Smooth muscle cell (in vitro differentiated cells): ENCODE data around the gene PHC2. TPM values are rescaled to one million over a fixed set of nuclear protein-coding genes. Genes with fewer than 3 reads are reported as not detected.

Experiments used
- DNase-seq: peaks from one replicate; lab custom pipeline; 2025; ENCODE audit not compliant: unreplicated experiment; lab: John Stamatoyannopoulos, UW
- H2AFZ ChIP-seq: fragments of 200-600 bp; sonication (generic); 2 replicates; pipeline ENCODE4 v1.6.0; 2016; ENCODE audit warnings: antibody characterized with exemption, low read depth, mild to moderate bottlenecking
- H3F3A ChIP-seq: fragments of 200-600 bp; sonication (generic); 2 replicates; pipeline ENCODE4 v1.6.0; 2017; ENCODE audit warnings: antibody characterized with exemption, low read depth
- H3K27ac ChIP-seq: fragments of 200-600 bp; sonication (generic); 2 replicates; pipeline ENCODE4 v1.5.1; 2016; ENCODE audit warnings: low read depth, mild to moderate bottlenecking
- H3K27me3 ChIP-seq: fragments of 200-600 bp; sonication (generic); 2 replicates; pipeline ENCODE4 v1.6.1; 2016; ENCODE audit warnings: low read depth, mild to moderate bottlenecking
- H3K36me3 ChIP-seq: fragments of 200-600 bp; sonication (generic); 2 replicates; pipeline ENCODE4 v1.5.1; 2016; ENCODE audit warnings: low read depth
- H3K4me1 ChIP-seq: fragments of 200-600 bp; sonication (generic); 2 replicates; pipeline ENCODE4 v1.5.1; 2016; ENCODE audit warnings: low read depth
- H3K4me2 ChIP-seq: fragments of 200-600 bp; sonication (generic); 2 replicates; pipeline ENCODE4 v1.6.0; 2016; ENCODE audit warnings: mild to moderate bottlenecking
- H3K4me3 ChIP-seq: fragments of 200-600 bp; sonication (generic); 2 replicates; pipeline ENCODE4 v1.5.1; 2016; ENCODE audit warnings: mild to moderate bottlenecking
- H3K79me2 ChIP-seq: fragments of 200-600 bp; sonication (generic); 2 replicates; pipeline ENCODE4 v1.6.0; 2016; ENCODE audit warnings: low read depth, mild to moderate bottlenecking
- H3K9ac ChIP-seq: fragments of 200-600 bp; sonication (generic); 2 replicates; pipeline ENCODE4 v1.6.0; 2016; ENCODE audit warnings: low read depth
- H3K9me3 ChIP-seq: fragments of 200-600 bp; sonication (generic); replicated peaks from 2 replicates; pipeline ENCODE4 v1.5.1; 2016; ENCODE audit warnings: low read depth
- H4K20me1 ChIP-seq: fragments of 200-600 bp; sonication (generic); 2 replicates; pipeline ENCODE4 v1.6.0; 2016; ENCODE audit warnings: low read depth
- WGBS: methylation state at CpG from one replicate; pipeline ENCODE4 v1.1.7; 2016; ENCODE audit warnings: low lambda C conversion rate; 5-methylcytosine and 5-hydroxymethylcytosine counted together
- polyA plus RNA-seq: library from polyadenylated mRNA; unstranded; fragments of >200 nt; fragmentation: Nextera tagmentation; extraction: Ambion mirVana; gene quantifications from 2 replicates; pipeline ENCODE4 v1.2.1, GENCODE V29; 2016
- total RNA-seq: library from RNA; depleted of rRNA; stranded (reverse); fragments of >200 nt; gene quantifications from 2 replicates; pipeline ENCODE4 v1.2.3, GENCODE V29; 2014
- TF ChIP-seq, protein P1 (sequence below): fragments of 200-600 bp; sonication (generic); IDR thresholded peaks from 2 replicates; pipeline ENCODE4 v1.5.1; 2017; ENCODE audit warnings: borderline replicate concordance, mild to moderate bottlenecking, antibody characterized with exemption; ENCODE audit not compliant: insufficient read depth, poor library complexity, severe bottlenecking

The PHC2 gene
- total and polyA plus RNA-seq, 2 experiments from 2014 or later, result 42.4 to 109 TPM

DNA sequence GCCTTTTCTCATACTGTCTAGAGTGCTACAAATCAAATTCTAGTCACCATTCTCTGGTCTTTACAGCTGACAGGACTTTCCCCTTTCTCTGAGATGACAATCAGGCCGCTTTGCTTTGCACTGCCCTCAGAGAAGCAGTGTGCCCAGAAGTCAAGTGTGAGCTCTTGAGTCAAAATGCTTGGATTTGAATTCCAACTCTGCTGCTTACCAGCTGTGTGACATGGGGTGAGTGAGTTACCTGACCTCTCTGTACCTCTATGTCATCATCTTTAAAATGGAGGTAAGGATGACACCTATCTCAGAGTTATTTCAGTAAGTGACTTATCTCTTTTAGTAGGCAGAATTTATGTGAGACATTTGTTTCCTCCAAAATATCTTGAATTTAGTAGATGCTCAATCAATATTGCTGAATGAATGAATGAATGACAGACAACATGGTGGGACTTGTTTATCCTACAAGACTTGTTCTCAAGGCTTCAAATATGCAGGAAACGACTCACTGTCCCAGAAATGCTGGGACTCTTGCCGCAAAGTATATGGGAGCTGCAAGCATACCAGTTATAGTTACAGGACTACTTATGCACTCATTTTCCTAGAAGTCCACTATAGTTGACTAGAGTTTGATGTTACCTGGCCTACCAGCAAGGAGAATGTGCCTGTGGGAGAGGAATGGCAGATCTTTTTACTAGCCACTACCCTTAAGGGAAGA is 71.9 kb downstream of the PHC2 start:
- Histone ChIP-seq H4K20me1 (no peaks in the 10 kb centered on the region), H3K27ac (no peak overlapping the region), H3K4me1 (peaks cover 36% of the 10 kb centered on the region), H3K36me3 (no peaks in the 10 kb centered on the region), H2AFZ (no peak overlapping the region), H3K9ac (no peak overlapping the region), H3K9me3 (no peaks in the 10 kb centered on the region), H3K27me3 (no peaks in the 10 kb centered on the region), H3K4me3 (no peak overlapping the region), H3K4me2 (no peak overlapping the region), H3K79me2 (no peaks in the 10 kb centered on the region), H3F3A (peaks cover 8% of the 10 kb centered on the region)
- 79% methylated on average over 3 of the region's 3 CpGs for WGBS
- DNase-seq, result no peak
- TF ChIP-seq, protein P1, sequence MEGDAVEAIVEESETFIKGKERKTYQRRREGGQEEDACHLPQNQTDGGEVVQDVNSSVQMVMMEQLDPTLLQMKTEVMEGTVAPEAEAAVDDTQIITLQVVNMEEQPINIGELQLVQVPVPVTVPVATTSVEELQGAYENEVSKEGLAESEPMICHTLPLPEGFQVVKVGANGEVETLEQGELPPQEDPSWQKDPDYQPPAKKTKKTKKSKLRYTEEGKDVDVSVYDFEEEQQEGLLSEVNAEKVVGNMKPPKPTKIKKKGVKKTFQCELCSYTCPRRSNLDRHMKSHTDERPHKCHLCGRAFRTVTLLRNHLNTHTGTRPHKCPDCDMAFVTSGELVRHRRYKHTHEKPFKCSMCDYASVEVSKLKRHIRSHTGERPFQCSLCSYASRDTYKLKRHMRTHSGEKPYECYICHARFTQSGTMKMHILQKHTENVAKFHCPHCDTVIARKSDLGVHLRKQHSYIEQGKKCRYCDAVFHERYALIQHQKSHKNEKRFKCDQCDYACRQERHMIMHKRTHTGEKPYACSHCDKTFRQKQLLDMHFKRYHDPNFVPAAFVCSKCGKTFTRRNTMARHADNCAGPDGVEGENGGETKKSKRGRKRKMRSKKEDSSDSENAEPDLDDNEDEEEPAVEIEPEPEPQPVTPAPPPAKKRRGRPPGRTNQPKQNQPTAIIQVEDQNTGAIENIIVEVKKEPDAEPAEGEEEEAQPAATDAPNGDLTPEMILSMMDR, result no peak

DNA sequence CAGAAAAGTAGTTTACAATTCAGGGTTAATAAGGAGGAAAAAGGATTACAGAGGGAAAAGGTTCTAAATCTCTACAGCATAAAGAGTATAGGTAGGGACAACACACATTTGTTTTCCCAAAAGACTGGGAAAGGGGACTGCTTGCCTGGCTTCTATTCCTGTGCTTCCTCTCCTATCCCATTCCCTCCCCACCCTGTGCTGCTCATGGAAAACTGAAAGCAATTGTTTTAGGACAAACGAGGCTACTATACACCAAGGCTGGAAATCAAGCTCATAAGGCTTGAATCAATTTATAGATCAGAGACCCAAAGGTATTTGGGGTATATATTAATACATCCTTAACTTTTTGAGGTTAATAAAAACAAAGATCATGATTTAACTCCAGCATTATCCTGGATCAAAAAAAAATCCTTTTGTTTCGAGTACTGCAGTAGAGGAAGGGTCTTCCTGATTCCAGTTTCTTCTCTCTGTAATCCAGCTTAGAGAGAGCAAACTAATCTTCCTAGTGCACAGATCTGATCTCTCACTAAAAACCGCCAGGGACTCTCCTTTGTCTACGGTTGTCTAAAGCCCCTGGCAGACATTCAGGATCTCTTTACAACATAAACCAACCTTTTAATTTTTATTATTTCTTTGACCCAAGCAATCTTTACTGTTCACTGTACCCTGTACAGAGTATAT is 72.6 kb downstream of the PHC2 start:
- 89% methylated on average over 4 of the region's 4 CpGs for WGBS

DNA sequence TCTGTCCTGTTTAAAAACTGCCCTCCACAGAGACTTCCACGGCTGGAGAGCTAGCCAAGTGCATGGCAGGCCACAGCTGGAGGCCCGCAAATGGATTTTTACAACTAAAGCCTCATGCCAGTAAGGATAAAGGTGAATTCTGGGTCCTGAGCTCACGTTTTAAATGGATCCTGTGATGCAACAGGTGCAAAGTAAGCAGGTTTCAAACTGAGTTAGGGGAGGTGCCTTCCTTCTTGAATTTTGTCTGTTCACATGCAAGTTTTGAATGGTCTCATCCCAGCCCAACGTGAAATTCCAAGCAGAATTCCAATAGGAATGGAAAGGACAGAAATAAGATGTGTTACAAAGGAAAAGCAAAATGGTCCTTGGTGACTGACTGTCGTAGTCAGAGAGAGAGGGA is 73.8 kb downstream of the PHC2 start:
- Histone ChIP-seq H3K36me3 (no peaks in the 10 kb centered on the region), H3K4me3 (no peak overlapping the region)
- WGBS, result 96% methylated on average over 5 of the region's 5 CpGs

More for the DNA sequence above, 72.6 kb downstream of the PHC2 start:
- Histone ChIP-seq H2AFZ (no peak overlapping the region), H3F3A (peaks cover 8% of the 10 kb centered on the region), H3K9ac (no peak overlapping the region), H3K36me3 (no peaks in the 10 kb centered on the region), H3K4me1 (peaks cover 29% of the 10 kb centered on the region), H3K27me3 (no peaks in the 10 kb centered on the region), H3K4me2 (no peak overlapping the region), H3K27ac (no peak overlapping the region), H4K20me1 (no peaks in the 10 kb centered on the region), H3K9me3 (no peaks in the 10 kb centered on the region), H3K4me3 (no peak overlapping the region), H3K79me2 (no peaks in the 10 kb centered on the region)
- TF ChIP-seq, protein P1, result no peak
- no peak for DNase-seq

More for the DNA sequence above, 73.8 kb downstream of the PHC2 start:
- Histone ChIP-seq H3K4me2 (no peak overlapping the region), H2AFZ (no peak overlapping the region), H3K4me1 (peaks cover 23% of the 10 kb centered on the region), H3K79me2 (no peaks in the 10 kb centered on the region), H3K27ac (no peak overlapping the region), H4K20me1 (no peaks in the 10 kb centered on the region), H3K27me3 (no peaks in the 10 kb centered on the region), H3F3A (peaks cover 5% of the 10 kb centered on the region), H3K9ac (no peak overlapping the region), H3K9me3 (no peaks in the 10 kb centered on the region)
- TF ChIP-seq, protein P1, result no peak
- DNase-seq, result no peak
